IMR-90 (cell line): Measurements from ENCODE around the gene KRTAP5-1. TPM values are rescaled to one million over a fixed set of nuclear protein-coding genes. Genes with fewer than 3 reads are reported as not detected.

Source experiments
- ATAC-seq: fragments of 200-7000 bp; cut with Tn5 transposase; 2 replicates; pipeline ENCODE4 v1.9.1; 2020; ENCODE audit warnings: low read depth, mild to moderate bottlenecking, moderate library complexity
- BruUV-seq: library from RNA; stranded (reverse); fragments of 400-500 nt; replicated peaks from 2 replicates; lab custom pipeline; 2021; lab: Mats Ljungman, UMichigan
- CTCF ChIA-PET: fragments of 300-600 bp; formaldehyde crosslinking; extraction: SDS; loops from one replicate; lab custom pipeline; 2021; ENCODE audit warnings: antibody characterized with exemption; lab: Yijun Ruan, JAX
- POLR2A ChIA-PET: fragments of 300-600 bp; sonication (Branson Sonifier 250); formaldehyde crosslinking; loops from one replicate; lab custom pipeline; 2022; ENCODE audit warnings: antibody characterized with exemption; ENCODE audit not compliant: unreplicated experiment; lab: Charles Lee
- DNase-seq: peaks from one replicate; pipeline ENCODE4 v3.0.0; 2013
- H2AFZ ChIP-seq: replicated peaks from 2 replicates; pipeline ENCODE3; 2013; ENCODE audit warnings: low read length, mild to moderate bottlenecking; ENCODE audit not compliant: poor library complexity
- H2AK5ac ChIP-seq: 2 replicates; pipeline ENCODE4 v1.6.1; 2013; ENCODE audit warnings: low read depth, low read length, inconsistent platforms
- H2AK9ac ChIP-seq: replicated peaks from 2 replicates; pipeline ENCODE3; 2013; ENCODE audit warnings: mild to moderate bottlenecking, low read depth, low read length, moderate library complexity; ENCODE audit not compliant: poor library complexity
- H2BK120ac ChIP-seq: 2 replicates; pipeline ENCODE4 v1.6.1; 2013; ENCODE audit warnings: low read depth, low read length, inconsistent platforms
- H2BK15ac ChIP-seq: 3 replicates; pipeline ENCODE4 v1.6.1; 2013; ENCODE audit warnings: low read depth, low read length, inconsistent platforms
- H2BK20ac ChIP-seq: 2 replicates; pipeline ENCODE4 v1.6.1; 2013; ENCODE audit warnings: low read depth, mild to moderate bottlenecking, inconsistent platforms, low read length, moderate library complexity
- H2BK5ac ChIP-seq: 2 replicates; pipeline ENCODE4 v1.6.1; 2013; ENCODE audit warnings: mild to moderate bottlenecking, low read depth, low read length, inconsistent platforms; ENCODE audit not compliant: poor library complexity, severe bottlenecking
- H3K14ac ChIP-seq: replicated peaks from 2 replicates; pipeline ENCODE4 v1.6.1; 2013; ENCODE audit warnings: low read depth, low read length, inconsistent platforms
- H3K18ac ChIP-seq: 2 replicates; pipeline ENCODE4 v1.6.1; 2013; ENCODE audit warnings: low read depth, low read length, control low read depth
- H3K23ac ChIP-seq: 2 replicates; pipeline ENCODE4 v1.6.1; 2013; ENCODE audit warnings: low read depth, low read length, inconsistent platforms
- H3K27ac ChIP-seq: 2 replicates; pipeline ENCODE4 v1.5.1; 2013; ENCODE audit warnings: mild to moderate bottlenecking, control low read depth, low read length; ENCODE audit not compliant: insufficient read depth
- H3K27me3 ChIP-seq: 2 replicates; pipeline ENCODE4 v1.6.1; 2013; ENCODE audit warnings: low read length; ENCODE audit not compliant: control insufficient read depth, insufficient read depth
- H3K36me3 ChIP-seq: 2 replicates; pipeline ENCODE4 v1.6.1; 2013; ENCODE audit warnings: low read length, mixed read lengths; ENCODE audit not compliant: control insufficient read depth, insufficient read depth
- H3K4ac ChIP-seq: 2 replicates; pipeline ENCODE4 v1.6.1; 2013; ENCODE audit warnings: low read depth, low read length, inconsistent platforms
- H3K4me1 ChIP-seq: 2 replicates; pipeline ENCODE4 v1.6.1; 2013; ENCODE audit warnings: low read length, mixed read lengths; ENCODE audit not compliant: control insufficient read depth, insufficient read depth
- H3K4me2 ChIP-seq: 2 replicates; pipeline ENCODE4 v1.6.1; 2013; ENCODE audit warnings: low read depth, mild to moderate bottlenecking, control low read depth, low read length, moderate library complexity
- H3K4me3 ChIP-seq: 2 replicates; pipeline ENCODE4 v1.5.1; 2013; ENCODE audit warnings: low read depth, mild to moderate bottlenecking, control low read depth, low read length, moderate library complexity; ENCODE audit not compliant: insufficient read depth
- H3K56ac ChIP-seq: 2 replicates; pipeline ENCODE4 v1.6.1; 2013; ENCODE audit warnings: low read length, inconsistent platforms; ENCODE audit not compliant: insufficient read depth; ENCODE audit errors: extremely low read depth
- H3K79me1 ChIP-seq, 2 experiments: 2 replicates each; pipeline ENCODE4 v1.6.1; 2013; ENCODE audit warnings: low read length in 2 of 2, inconsistent platforms in 1 of 2, low read depth in 1 of 2
- H3K9ac ChIP-seq: 2 replicates; pipeline ENCODE4 v1.6.1; 2013; ENCODE audit warnings: low read depth, low read length, control low read depth
- H3K9me1 ChIP-seq: 2 replicates; pipeline ENCODE4 v1.6.1; 2013; ENCODE audit warnings: low read length, inconsistent platforms; ENCODE audit not compliant: insufficient read depth
- H3K9me3 ChIP-seq: 2 replicates; pipeline ENCODE4 v1.6.1; 2013; ENCODE audit warnings: low read length; ENCODE audit not compliant: control insufficient read depth, insufficient read depth
- H4K20me1 ChIP-seq: 2 replicates; pipeline ENCODE4 v1.6.1; 2013; ENCODE audit warnings: low read length, inconsistent platforms; ENCODE audit not compliant: insufficient read depth
- H4K5ac ChIP-seq: 2 replicates; pipeline ENCODE4 v1.6.1; 2013; ENCODE audit warnings: mild to moderate bottlenecking, low read depth, low read length, control low read depth
- H4K8ac ChIP-seq, 2 experiments: 2 replicates each; pipeline ENCODE4 v1.6.1; 2013; ENCODE audit warnings: low read depth in 2 of 2, low read length in 2 of 2, control low read depth in 1 of 2, inconsistent platforms in 1 of 2
- H4K91ac ChIP-seq: 2 replicates; pipeline ENCODE4 v1.6.1; 2013; ENCODE audit warnings: low read depth, low read length, inconsistent platforms; ENCODE audit not compliant: insufficient read depth
- BHLHE40 ChIP-seq: fragments of 150-350 bp; IDR thresholded peaks from 2 replicates; pipeline ENCODE4 v1.6.1; 2016; ENCODE audit warnings: mild to moderate bottlenecking, low read depth, low read length
- RCOR1 ChIP-seq: IDR thresholded peaks from 2 replicates; pipeline ENCODE4 v1.6.1; 2012; ENCODE audit warnings: mild to moderate bottlenecking, low read length, improper control_type of control experiment; ENCODE audit not compliant: insufficient replicate concordance
- whole genome bisulfite sequencing, 2 experiments: methylation state at CpG; one replicate each; pipeline versions ENCODE4 v1.1.5 to v1.1.7; 2013; ENCODE audit warnings: missing lambda C conversion rate in 2 of 2; ENCODE audit not compliant: insufficient read length in 1 of 2; ENCODE audit errors: extremely low coverage in 2 of 2; 5-methylcytosine and 5-hydroxymethylcytosine counted together
- dilution Hi-C: fragments of 300-500 bp; cut with HindIII; formaldehyde crosslinking; loops from one replicate; pipeline ENCODE4 v1.14.3; 2018; ENCODE audit warnings: low sequenced_read_pairs; ENCODE audit not compliant: unreplicated experiment
- in situ Hi-C: fragments of 300-500 bp; cut with MboI; formaldehyde crosslinking; loops from 3 replicates; pipeline ENCODE4 v1.14.3; 2019; ENCODE audit warnings: low sequenced_read_pairs, inconsistent platforms, mixed read lengths
- intact Hi-C: fragments of 100-400 bp; cut with micrococcal nuclease; formaldehyde crosslinking; loops from 2 replicates; pipeline ENCODE4 v1.10.0; 2022
- polyA plus RNA-seq, 3 experiments: library from polyadenylated mRNA; depleted of rRNA; stranded (reverse); fragments of >200 nt; gene quantifications; 2 replicates each; pipeline ENCODE4 v1.2.3, GENCODE V29; 2012; ENCODE audit warnings: low replicate concordance in 1 of 3
- total RNA-seq: library from RNA; depleted of rRNA; stranded (reverse); fragments of >200 nt; gene quantifications from 2 replicates; pipeline ENCODE4 v1.2.3, GENCODE V29; 2012
- TF ChIP-seq, protein P1 (sequence below): fragments of 150-350 bp; IDR thresholded peaks from 2 replicates; pipeline ENCODE4 v1.6.1; 2017; ENCODE audit warnings: mild to moderate bottlenecking, antibody characterized with exemption, low read length, low read depth
- TF ChIP-seq, protein P2 (sequence below): fragments of 150-350 bp; IDR thresholded peaks from 2 replicates; pipeline ENCODE4 v1.6.1; 2016; ENCODE audit warnings: low read depth, mild to moderate bottlenecking, low read length, moderate library complexity, borderline replicate concordance

Gene KRTAP5-1
- total and polyA plus RNA-seq, 2 of the 4 experiments (the other 2 are of a cell fraction), result not detected

DNA sequence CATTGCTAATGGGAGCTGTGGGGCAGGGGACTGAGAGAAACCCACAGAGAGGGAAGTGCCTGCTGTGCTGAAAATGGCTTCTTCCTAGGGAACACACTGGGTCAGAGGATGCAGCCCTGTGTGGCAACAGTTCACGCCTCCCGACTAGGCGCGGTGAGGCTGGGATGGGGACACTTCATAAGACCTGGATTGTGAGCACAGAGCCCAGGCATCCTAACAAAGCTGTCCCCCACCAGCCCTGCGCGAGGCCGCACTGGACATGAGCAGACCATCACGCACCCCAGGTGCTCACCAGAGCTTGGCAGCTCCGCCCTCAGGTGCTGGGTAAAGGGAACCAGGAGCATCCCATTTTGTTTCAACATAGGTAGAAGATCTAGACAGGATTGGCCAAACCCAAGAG lies 38.6 kb upstream of the KRTAP5-1 start:
- Histone ChIP-seq H2AK9ac (no peak overlapping the region), H2BK15ac (no peak overlapping the region), H3K79me1 (no peaks in the 10 kb centered on the region), H3K4me1 (no peaks in the 10 kb centered on the region), H3K27me3 (peaks cover 41% of the 10 kb centered on the region), H3K4me2 (no peak overlapping the region), H3K18ac (no peak overlapping the region), H3K27ac (no peak overlapping the region), H3K4ac (no peak overlapping the region), H2AK5ac (no peak overlapping the region), H3K14ac (no peak overlapping the region), H3K9me1 (no peaks in the 10 kb centered on the region), H4K8ac (no peak overlapping the region), H3K4me3 (no peak overlapping the region), H4K20me1 (no peaks in the 10 kb centered on the region), H4K91ac (no peak overlapping the region), H2BK120ac (no peak overlapping the region), H3K56ac (no peak overlapping the region), H3K23ac (no peak overlapping the region), H3K9me3 (no peaks in the 10 kb centered on the region), H3K9ac (no peak overlapping the region), H2BK20ac (no peak overlapping the region), H4K5ac (no peak overlapping the region), H2AFZ (no peak overlapping the region), H2BK5ac (no peak overlapping the region), H3K36me3 (no peaks in the 10 kb centered on the region)
- dilution Hi-C loops (no loop called here), intact Hi-C loops (no loop called here), in situ Hi-C loops (no loop called here)
- POLR2A ChIA-PET, result no interaction called here
- DNase-seq, result no peak
- WGBS, 2 experiments, result 58% methylated on average over 6 of the region's 9 CpGs; no CpG with 5 or more reads in 1 of the 2 experiments
- BruUV-seq, result no TSS peak
- CTCF ChIA-PET, result no interaction called here
- ATAC-seq, result no peak
- TF ChIP-seq BHLHE40, result no peak
- TF ChIP-seq, protein P1, sequence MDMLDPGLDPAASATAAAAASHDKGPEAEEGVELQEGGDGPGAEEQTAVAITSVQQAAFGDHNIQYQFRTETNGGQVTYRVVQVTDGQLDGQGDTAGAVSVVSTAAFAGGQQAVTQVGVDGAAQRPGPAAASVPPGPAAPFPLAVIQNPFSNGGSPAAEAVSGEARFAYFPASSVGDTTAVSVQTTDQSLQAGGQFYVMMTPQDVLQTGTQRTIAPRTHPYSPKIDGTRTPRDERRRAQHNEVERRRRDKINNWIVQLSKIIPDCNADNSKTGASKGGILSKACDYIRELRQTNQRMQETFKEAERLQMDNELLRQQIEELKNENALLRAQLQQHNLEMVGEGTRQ, result no peak
- no peak for TF ChIP-seq RCOR1
- TF ChIP-seq, protein P2, sequence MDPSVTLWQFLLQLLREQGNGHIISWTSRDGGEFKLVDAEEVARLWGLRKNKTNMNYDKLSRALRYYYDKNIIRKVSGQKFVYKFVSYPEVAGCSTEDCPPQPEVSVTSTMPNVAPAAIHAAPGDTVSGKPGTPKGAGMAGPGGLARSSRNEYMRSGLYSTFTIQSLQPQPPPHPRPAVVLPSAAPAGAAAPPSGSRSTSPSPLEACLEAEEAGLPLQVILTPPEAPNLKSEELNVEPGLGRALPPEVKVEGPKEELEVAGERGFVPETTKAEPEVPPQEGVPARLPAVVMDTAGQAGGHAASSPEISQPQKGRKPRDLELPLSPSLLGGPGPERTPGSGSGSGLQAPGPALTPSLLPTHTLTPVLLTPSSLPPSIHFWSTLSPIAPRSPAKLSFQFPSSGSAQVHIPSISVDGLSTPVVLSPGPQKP, result no peak
